Neural cell (in vitro differentiated cells): ENCODE results near the gene HNRNPA2B1. TPM values are rescaled to one million over a fixed set of nuclear protein-coding genes. Genes with fewer than 3 reads are reported as not detected.

Source experiments
- H2AFZ ChIP-seq: fragments of 200-600, 300-800 bp; sonication (generic), shearing (Covaris generic); 2 replicates; pipeline ENCODE4 v1.6.0; 2014; ENCODE audit warnings: low read depth, mild to moderate bottlenecking, antibody characterized with exemption, low read length, moderate library complexity
- H3F3A ChIP-seq: fragments of 200-600 bp; shearing (Covaris generic); 2 replicates; pipeline ENCODE4 v1.6.1; 2016; ENCODE audit warnings: mild to moderate bottlenecking, moderate library complexity, mixed read lengths, antibody characterized with exemption, low read length; ENCODE audit not compliant: insufficient read depth, poor library complexity, severe bottlenecking
- H3K27ac ChIP-seq: fragments of 200-600, 300-800 bp; sonication (generic), shearing (Covaris generic); 2 replicates; pipeline ENCODE4 v1.5.1; 2014; ENCODE audit warnings: mild to moderate bottlenecking, low read length, moderate library complexity
- H3K27me3 ChIP-seq: fragments of 300-800, 200-600 bp; sonication (generic), shearing (Covaris generic); 2 replicates; pipeline ENCODE4 v1.6.0; 2014; ENCODE audit warnings: mild to moderate bottlenecking, low read depth, low read length, moderate library complexity; ENCODE audit not compliant: insufficient read depth
- H3K36me3 ChIP-seq: fragments of 300-800, 200-600 bp; sonication (generic), shearing (Covaris generic); 2 replicates; pipeline ENCODE4 v1.5.1; 2014; ENCODE audit warnings: mild to moderate bottlenecking, antibody characterized with exemption, low read length, moderate library complexity; ENCODE audit not compliant: insufficient read depth
- H3K4me2 ChIP-seq: fragments of 300-800, 200-600 bp; sonication (generic), shearing (Covaris generic); 2 replicates; pipeline ENCODE4 v1.6.0; 2014; ENCODE audit warnings: mild to moderate bottlenecking, low read length
- H3K4me3 ChIP-seq: fragments of 300-800, 200-600 bp; sonication (generic), shearing (Covaris generic); 2 replicates; pipeline ENCODE4 v1.5.1; 2014; ENCODE audit warnings: mild to moderate bottlenecking, low read length, moderate library complexity
- H3K79me2 ChIP-seq: fragments of 200-600 bp; shearing (Covaris generic); replicated peaks from 2 replicates; pipeline ENCODE4 v1.6.0; 2014; ENCODE audit warnings: mild to moderate bottlenecking, low read length, moderate library complexity; ENCODE audit not compliant: insufficient read depth
- H3K9ac ChIP-seq: fragments of 300-800, 200-600 bp; sonication (generic), shearing (Covaris generic); 2 replicates; pipeline ENCODE4 v1.6.1; 2016; ENCODE audit warnings: mild to moderate bottlenecking, low read length, mixed read lengths
- H3K9me2 ChIP-seq: fragments of 200-600 bp; shearing (Covaris generic); 2 replicates; pipeline ENCODE4 v1.6.1; 2016; ENCODE audit warnings: mild to moderate bottlenecking, low read length, mixed read lengths; ENCODE audit not compliant: insufficient read depth
- H3K9me3 ChIP-seq: fragments of 200-600, 300-800 bp; sonication (generic), shearing (Covaris generic); 2 replicates; pipeline ENCODE4 v1.6.1; 2016; ENCODE audit warnings: mild to moderate bottlenecking, mixed run types, low read length, moderate library complexity, mixed read lengths
- H4K20me1 ChIP-seq: fragments of 200-600 bp; shearing (Covaris generic); 2 replicates; pipeline ENCODE4 v1.6.1; 2016; ENCODE audit warnings: mild to moderate bottlenecking, mixed run types; ENCODE audit not compliant: insufficient read depth
- EP300 ChIP-seq: fragments of 450-650 bp; conservative IDR thresholded peaks from 2 replicates; pipeline ENCODE4 v1.6.1; 2014; ENCODE audit warnings: antibody characterized with exemption, mild to moderate bottlenecking, moderate library complexity; ENCODE audit not compliant: poor library complexity, severe bottlenecking
- EZH2 ChIP-seq: fragments of 200-600, 300-800 bp; shearing (Covaris generic), sonication (generic); IDR thresholded peaks from 2 replicates; pipeline ENCODE4 v1.6.1; 2014; ENCODE audit warnings: antibody characterized with exemption, low read length, borderline replicate concordance, mild to moderate bottlenecking; ENCODE audit not compliant: insufficient read depth, poor library complexity, severe bottlenecking
- MXI1 ChIP-seq: fragments of 450-650 bp; conservative IDR thresholded peaks from 2 replicates; pipeline ENCODE4 v1.6.1; 2014; ENCODE audit warnings: antibody characterized with exemption, mild to moderate bottlenecking; ENCODE audit not compliant: poor library complexity, severe bottlenecking
- POLR2AphosphoS5 ChIP-seq: IDR thresholded peaks from 2 replicates; pipeline ENCODE4 v1.6.1; 2012
- RAD21 ChIP-seq: fragments of 450-650 bp; conservative IDR thresholded peaks from 2 replicates; pipeline ENCODE4 v1.6.1; 2014; ENCODE audit warnings: antibody characterized with exemption, mild to moderate bottlenecking, moderate library complexity
- SMC3 ChIP-seq: fragments of 450-650 bp; conservative IDR thresholded peaks from 2 replicates; pipeline ENCODE4 v1.6.1; 2014; ENCODE audit warnings: antibody characterized with exemption, mild to moderate bottlenecking, moderate library complexity; ENCODE audit not compliant: poor library complexity
- TAF1 ChIP-seq: IDR thresholded peaks from 2 replicates; pipeline ENCODE4 v1.6.1; 2012; ENCODE audit warnings: low read depth
- polyA plus RNA-seq: library from polyadenylated mRNA; depleted of rRNA; stranded (reverse); fragments of >200 nt; gene quantifications from 2 replicates; pipeline ENCODE4 v1.2.3, GENCODE V29; 2014
- TF ChIP-seq, protein P1 (sequence below): fragments of 450-650 bp; IDR thresholded peaks from 2 replicates; pipeline ENCODE4 v1.5.1; 2014; ENCODE audit warnings: antibody characterized with exemption, mild to moderate bottlenecking, moderate library complexity; ENCODE audit not compliant: poor library complexity, severe bottlenecking
- TF ChIP-seq, protein P2 (sequence below): IDR thresholded peaks from 2 replicates; pipeline ENCODE4 v1.6.1; 2012; ENCODE audit warnings: borderline replicate concordance

HNRNPA2B1 gene
- polyA plus RNA-seq, 1 donor from 2014 or later: 419 TPM

DNA sequence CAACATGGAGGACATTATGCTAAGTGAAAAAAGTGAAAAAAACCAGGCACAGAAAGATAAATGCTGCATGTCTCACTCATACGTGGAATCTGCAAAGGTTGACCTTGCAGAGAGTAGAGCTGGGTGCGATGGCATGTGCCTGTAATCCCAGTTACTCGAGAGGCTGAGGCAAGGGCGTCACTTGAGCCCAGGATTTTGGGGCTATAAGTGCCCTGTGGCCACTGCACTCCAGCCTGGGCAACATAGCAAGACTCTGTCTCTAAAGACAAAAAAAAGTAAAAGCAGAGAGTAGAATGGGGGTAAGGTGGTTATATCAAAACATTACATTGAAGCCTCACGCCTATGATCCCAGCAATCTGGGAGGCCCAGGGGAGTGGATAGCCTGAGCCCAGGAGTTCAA is 23.8 kb upstream of the HNRNPA2B1 start:
- H3K27me3 ChIP-seq: no peaks in the 10 kb centered on the region
- no peak overlapping the region for H3K9ac ChIP-seq
- H3K4me2 ChIP-seq: no peak overlapping the region
- H3K9me3 ChIP-seq: no peaks in the 10 kb centered on the region
- no peak for TF ChIP-seq MXI1
- no peak for TF ChIP-seq EZH2
- TF ChIP-seq RAD21: no peak
- TF ChIP-seq EP300: no peak
- no peak for TF ChIP-seq TAF1
- H3F3A ChIP-seq: no peaks in the 10 kb centered on the region
- H3K36me3 ChIP-seq: no peaks in the 10 kb centered on the region
- no peak overlapping the region for H2AFZ ChIP-seq
- no peak overlapping the region for H3K27ac ChIP-seq
- no peaks in the 10 kb centered on the region for H4K20me1 ChIP-seq
- no peaks in the 10 kb centered on the region for H3K79me2 ChIP-seq
- no peak overlapping the region for H3K4me3 ChIP-seq
- no peaks in the 10 kb centered on the region for H3K9me2 ChIP-seq

DNA sequence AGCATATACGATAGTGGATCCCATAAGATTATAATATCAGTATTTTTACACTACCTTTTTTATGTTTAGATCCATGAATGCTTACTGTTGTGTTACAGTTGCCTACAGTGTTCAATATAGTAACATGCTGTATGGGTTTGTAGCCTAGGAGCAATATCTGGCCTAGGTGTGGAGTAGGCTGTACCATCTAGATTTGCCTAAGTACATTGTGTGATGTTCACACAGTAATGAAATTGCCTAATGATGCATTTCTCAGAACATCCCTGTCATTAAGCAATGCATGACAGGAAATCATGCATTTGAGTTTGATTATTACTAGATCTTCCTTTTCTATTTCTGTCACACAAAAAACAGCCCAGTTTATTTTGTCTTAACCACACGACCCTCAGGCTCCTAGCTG is 15.5 kb upstream of the HNRNPA2B1 start:
- H3K79me2 ChIP-seq: no peaks in the 10 kb centered on the region
- no peaks in the 10 kb centered on the region for H3K27me3 ChIP-seq
- no peaks in the 10 kb centered on the region for H3K9me3 ChIP-seq
- H2AFZ ChIP-seq: no peak overlapping the region
- peaks cover 4% of the 10 kb centered on the region for H3K36me3 ChIP-seq
- no peaks in the 10 kb centered on the region for H3F3A ChIP-seq
- no peak overlapping the region for H3K4me3 ChIP-seq
- H3K9me2 ChIP-seq: no peaks in the 10 kb centered on the region
- no peak overlapping the region for H3K27ac ChIP-seq
- H3K4me2 ChIP-seq: no peak overlapping the region
- no peak for TF ChIP-seq TAF1
- no peak for TF ChIP-seq POLR2AphosphoS5
- TF ChIP-seq RAD21: no peak
- TF ChIP-seq, protein P1, sequence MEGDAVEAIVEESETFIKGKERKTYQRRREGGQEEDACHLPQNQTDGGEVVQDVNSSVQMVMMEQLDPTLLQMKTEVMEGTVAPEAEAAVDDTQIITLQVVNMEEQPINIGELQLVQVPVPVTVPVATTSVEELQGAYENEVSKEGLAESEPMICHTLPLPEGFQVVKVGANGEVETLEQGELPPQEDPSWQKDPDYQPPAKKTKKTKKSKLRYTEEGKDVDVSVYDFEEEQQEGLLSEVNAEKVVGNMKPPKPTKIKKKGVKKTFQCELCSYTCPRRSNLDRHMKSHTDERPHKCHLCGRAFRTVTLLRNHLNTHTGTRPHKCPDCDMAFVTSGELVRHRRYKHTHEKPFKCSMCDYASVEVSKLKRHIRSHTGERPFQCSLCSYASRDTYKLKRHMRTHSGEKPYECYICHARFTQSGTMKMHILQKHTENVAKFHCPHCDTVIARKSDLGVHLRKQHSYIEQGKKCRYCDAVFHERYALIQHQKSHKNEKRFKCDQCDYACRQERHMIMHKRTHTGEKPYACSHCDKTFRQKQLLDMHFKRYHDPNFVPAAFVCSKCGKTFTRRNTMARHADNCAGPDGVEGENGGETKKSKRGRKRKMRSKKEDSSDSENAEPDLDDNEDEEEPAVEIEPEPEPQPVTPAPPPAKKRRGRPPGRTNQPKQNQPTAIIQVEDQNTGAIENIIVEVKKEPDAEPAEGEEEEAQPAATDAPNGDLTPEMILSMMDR: no peak
- TF ChIP-seq MXI1: no peak
- TF ChIP-seq EP300: no peak
- TF ChIP-seq EZH2: no peak
- TF ChIP-seq, protein P2, sequence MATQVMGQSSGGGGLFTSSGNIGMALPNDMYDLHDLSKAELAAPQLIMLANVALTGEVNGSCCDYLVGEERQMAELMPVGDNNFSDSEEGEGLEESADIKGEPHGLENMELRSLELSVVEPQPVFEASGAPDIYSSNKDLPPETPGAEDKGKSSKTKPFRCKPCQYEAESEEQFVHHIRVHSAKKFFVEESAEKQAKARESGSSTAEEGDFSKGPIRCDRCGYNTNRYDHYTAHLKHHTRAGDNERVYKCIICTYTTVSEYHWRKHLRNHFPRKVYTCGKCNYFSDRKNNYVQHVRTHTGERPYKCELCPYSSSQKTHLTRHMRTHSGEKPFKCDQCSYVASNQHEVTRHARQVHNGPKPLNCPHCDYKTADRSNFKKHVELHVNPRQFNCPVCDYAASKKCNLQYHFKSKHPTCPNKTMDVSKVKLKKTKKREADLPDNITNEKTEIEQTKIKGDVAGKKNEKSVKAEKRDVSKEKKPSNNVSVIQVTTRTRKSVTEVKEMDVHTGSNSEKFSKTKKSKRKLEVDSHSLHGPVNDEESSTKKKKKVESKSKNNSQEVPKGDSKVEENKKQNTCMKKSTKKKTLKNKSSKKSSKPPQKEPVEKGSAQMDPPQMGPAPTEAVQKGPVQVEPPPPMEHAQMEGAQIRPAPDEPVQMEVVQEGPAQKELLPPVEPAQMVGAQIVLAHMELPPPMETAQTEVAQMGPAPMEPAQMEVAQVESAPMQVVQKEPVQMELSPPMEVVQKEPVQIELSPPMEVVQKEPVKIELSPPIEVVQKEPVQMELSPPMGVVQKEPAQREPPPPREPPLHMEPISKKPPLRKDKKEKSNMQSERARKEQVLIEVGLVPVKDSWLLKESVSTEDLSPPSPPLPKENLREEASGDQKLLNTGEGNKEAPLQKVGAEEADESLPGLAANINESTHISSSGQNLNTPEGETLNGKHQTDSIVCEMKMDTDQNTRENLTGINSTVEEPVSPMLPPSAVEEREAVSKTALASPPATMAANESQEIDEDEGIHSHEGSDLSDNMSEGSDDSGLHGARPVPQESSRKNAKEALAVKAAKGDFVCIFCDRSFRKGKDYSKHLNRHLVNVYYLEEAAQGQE: no peak
- TF ChIP-seq SMC3: no peak
- no peak overlapping the region for H3K9ac ChIP-seq
- H4K20me1 ChIP-seq: no peaks in the 10 kb centered on the region
